ENCODE data around the gene HNMT.

Gene HNMT

GRCh38 chr2:138061961-138062360 lies 97.7 kb downstream of the HNMT start:
- DNase-seq, result no peak

- no peak for DNase-seq
These were observed 98.9 kb downstream of the HNMT start for GRCh38 chr2:138063181-138063580.

Data from OCI-M1 (cell line).